ENCODE results near the gene IQGAP3.

Gene IQGAP3

GRCh38 chr1:156480411-156481192, 91.8 kb downstream of the IQGAP3 start:
- DNase-seq (ENCODE audit: low read depth): no peak

GRCh38 chr1:156480016-156480370, 92.4 kb downstream of the IQGAP3 start:
- DNase-seq (ENCODE audit: low read depth): no peak

GRCh38 chr1:156479093-156480015, 93.0 kb downstream of the IQGAP3 start:
- DNase-seq (ENCODE audit: low read depth): no peak

GRCh38 chr1:156478250-156478627, 94.1 kb downstream of the IQGAP3 start:
- no peak for DNase-seq (ENCODE audit: low read depth)

- no peak for DNase-seq (ENCODE audit: low read depth)
Observed at GRCh38 chr1:156477526-156478249, 94.7 kb downstream of the IQGAP3 start.

GRCh38 chr1:156476501-156477298, 95.7 kb downstream of the IQGAP3 start:
- DNase-seq (ENCODE audit: low read depth): peak; percentile 64

GRCh38 chr1:156475568-156476500, 96.5 kb downstream of the IQGAP3 start:
- no peak for DNase-seq (ENCODE audit: low read depth)

Measured in HS-5 (cell line).